ENCODE results near the gene CACNG6.

DNA sequence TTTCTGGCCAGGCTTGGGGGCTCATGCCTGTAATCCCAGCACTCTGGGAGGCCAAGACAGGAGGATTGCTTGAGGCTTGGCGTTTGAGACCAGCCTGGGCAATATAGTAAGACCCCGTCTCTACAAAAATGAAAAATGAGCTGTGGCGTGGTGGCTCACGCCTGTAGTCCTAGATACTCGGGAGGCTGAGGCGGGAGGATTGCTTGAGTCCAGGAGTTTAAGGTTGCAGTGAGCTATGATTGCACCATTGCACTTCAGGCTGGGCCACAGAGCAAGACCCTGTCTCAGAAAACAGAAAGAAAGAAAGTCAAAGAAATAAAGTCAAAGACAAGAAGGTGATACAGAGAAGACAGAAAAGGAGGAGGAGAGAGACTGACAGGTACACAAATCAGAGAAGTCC is 2.5 kb upstream of the CACNG6 start:
- TF ChIP-seq, protein P1, sequence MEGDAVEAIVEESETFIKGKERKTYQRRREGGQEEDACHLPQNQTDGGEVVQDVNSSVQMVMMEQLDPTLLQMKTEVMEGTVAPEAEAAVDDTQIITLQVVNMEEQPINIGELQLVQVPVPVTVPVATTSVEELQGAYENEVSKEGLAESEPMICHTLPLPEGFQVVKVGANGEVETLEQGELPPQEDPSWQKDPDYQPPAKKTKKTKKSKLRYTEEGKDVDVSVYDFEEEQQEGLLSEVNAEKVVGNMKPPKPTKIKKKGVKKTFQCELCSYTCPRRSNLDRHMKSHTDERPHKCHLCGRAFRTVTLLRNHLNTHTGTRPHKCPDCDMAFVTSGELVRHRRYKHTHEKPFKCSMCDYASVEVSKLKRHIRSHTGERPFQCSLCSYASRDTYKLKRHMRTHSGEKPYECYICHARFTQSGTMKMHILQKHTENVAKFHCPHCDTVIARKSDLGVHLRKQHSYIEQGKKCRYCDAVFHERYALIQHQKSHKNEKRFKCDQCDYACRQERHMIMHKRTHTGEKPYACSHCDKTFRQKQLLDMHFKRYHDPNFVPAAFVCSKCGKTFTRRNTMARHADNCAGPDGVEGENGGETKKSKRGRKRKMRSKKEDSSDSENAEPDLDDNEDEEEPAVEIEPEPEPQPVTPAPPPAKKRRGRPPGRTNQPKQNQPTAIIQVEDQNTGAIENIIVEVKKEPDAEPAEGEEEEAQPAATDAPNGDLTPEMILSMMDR (IDR thresholded peaks at IDR 0.05 in 8 of 11, conservative IDR thresholded peaks at IDR 0.05 in 3 of 11): no peak
- no peak for TF ChIP-seq POLR2A (IDR thresholded peaks at IDR 0.05)
